ENCODE measurements around the gene ATF7IP2. TPM values are rescaled to one million over a fixed set of nuclear protein-coding genes. Genes with fewer than 3 reads are reported as not detected.
A peak's percentile ranks its signal among the peaks of the same experiment; 100 is the strongest.

Gene ATF7IP2
- total and polyA plus RNA-seq, 12 donors, result 19.4 to 62.6 (median 35.8) TPM

DNA sequence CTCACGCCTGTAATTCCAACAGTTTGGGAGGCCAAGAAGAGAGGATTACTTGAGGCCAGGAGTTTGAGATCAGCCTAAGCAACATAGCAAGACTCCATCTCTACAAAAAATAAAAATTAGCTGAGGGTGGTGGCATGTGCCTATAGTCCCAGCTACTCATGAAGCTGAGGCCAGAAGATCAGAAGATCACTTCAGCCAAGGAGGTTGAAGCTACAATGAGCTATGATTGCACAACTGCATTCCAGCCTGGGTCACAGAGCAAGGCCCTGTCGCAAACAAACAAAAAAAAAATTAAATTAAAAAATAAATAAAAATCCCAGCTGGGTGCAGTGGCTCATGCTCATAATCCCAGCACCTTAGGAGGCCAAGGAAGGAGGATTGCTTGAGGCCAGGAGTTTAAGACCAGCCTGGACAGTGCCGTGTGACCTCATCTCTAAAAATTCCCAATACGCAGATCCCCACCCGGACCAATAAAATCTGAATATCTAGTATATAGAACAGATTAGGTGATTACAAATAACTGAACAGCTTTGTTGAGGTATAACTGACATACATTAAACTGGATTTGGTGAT, 18.2 kb upstream of the ATF7IP2 start:
- Histone ChIP-seq H3K4me1 (no peaks in the 10 kb centered on the region), H3K9me3 (peaks cover 0 to 19% (median 0%) of the 10 kb centered on the region in 11 donors), H3K36me3 (no peaks in the 10 kb centered on the region), H3K4me3 (no peak overlapping the region), H3K27me3 (no peaks in the 10 kb centered on the region), H3K27ac (no peak overlapping the region)
- no peak for DNase-seq
- TF ChIP-seq, protein P1, sequence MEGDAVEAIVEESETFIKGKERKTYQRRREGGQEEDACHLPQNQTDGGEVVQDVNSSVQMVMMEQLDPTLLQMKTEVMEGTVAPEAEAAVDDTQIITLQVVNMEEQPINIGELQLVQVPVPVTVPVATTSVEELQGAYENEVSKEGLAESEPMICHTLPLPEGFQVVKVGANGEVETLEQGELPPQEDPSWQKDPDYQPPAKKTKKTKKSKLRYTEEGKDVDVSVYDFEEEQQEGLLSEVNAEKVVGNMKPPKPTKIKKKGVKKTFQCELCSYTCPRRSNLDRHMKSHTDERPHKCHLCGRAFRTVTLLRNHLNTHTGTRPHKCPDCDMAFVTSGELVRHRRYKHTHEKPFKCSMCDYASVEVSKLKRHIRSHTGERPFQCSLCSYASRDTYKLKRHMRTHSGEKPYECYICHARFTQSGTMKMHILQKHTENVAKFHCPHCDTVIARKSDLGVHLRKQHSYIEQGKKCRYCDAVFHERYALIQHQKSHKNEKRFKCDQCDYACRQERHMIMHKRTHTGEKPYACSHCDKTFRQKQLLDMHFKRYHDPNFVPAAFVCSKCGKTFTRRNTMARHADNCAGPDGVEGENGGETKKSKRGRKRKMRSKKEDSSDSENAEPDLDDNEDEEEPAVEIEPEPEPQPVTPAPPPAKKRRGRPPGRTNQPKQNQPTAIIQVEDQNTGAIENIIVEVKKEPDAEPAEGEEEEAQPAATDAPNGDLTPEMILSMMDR (IDR thresholded peaks at IDR 0.05), result no peak
- intact Hi-C loops (cut with DNase I), result no loop called here
- no peak for ATAC-seq
- WGBS, 2 donors, result 77 to 85% methylated on average over 5 of the region's 5 CpGs

DNA sequence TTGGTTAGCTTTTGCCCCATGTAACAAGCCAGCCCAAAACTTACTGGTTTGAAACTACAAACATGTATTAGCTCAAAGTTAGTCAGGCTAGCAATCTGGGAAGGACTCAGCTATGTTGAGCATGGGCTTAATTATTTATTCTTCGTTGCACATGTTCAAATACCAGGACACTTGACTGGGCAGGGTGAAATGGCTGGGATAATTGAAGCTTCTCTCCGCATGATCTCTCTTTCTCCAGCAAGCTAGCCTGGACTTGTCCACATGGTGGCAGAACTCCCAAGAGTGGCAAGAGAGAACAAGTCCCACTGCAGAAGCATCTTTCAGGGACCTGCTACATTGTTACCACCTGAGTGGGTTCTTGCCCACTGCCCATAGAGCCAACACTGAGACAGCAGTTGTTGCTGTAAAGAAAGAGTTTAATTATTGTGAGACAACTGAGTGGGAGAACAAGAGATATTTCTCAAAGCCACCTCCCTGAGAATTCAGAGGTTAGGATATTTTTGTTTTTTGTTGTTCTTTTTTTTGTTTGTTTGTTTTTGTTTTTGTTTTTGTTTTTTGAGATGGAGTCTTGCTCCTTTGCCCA, 16.8 kb upstream of the ATF7IP2 start:
- no peak for ATAC-seq
- Histone ChIP-seq H3K9me3 (peaks cover 0 to 29% (median 2%) of the 10 kb centered on the region in 11 donors), H3K4me3 (no peak overlapping the region), H3K27me3 (no peaks in the 10 kb centered on the region), H3K27ac (no peak overlapping the region), H3K36me3 (no peaks in the 10 kb centered on the region), H3K4me1 (no peaks in the 10 kb centered on the region)
- intact Hi-C loops (cut with DNase I), result no loop called here
- 72 to 80% methylated on average over 2 of the region's 2 CpGs for WGBS, 2 donors
- TF ChIP-seq, protein P1 (IDR thresholded peaks at IDR 0.05), result peak in 4 of 9 donors; percentile 7 to 27 (median 21)
- DNase-seq, result no peak

DNA sequence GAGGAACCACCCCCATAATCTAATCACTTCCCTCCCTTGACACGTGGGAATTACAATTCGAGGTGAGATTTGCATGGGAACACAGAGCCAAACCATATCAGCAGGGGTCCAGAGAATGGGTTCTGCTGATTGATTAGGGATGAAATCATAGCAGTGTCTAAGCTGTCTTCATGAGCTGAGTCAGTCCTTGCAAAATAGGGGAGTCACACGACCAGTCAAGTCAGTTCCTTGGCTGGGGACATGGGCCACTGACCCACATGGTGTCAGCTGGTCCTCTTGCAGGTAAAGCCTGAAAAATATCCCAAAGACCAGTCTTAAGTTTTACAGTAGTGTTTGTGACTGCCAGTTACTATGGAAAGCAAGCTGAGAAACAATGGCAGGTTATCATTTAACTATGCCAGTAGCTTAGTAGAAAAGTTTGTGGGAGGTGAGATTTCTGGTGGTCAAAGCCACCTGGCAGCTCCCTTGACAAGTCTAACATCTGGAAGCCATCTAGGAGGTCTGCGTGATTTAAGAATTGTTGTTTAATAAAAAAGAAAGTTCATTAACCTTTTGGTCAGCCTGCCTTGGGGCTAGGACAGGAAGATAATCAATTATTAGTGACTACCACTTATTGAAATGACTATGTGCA, 15.7 kb upstream of the ATF7IP2 start:
- WGBS, 2 donors, result 51% methylated on average over 4 of the region's 4 CpGs
- H3K4me1 ChIP-seq, result no peaks in the 10 kb centered on the region
- intact Hi-C loops (cut with DNase I), result no loop called here
- no peaks in the 10 kb centered on the region for H3K27me3 ChIP-seq
- H3K27ac ChIP-seq, result no peak overlapping the region
- H3K4me3 ChIP-seq, result no peak overlapping the region
- DNase-seq (no peak), ATAC-seq (no peak)
- peaks cover 0 to 30% (median 2%) of the 10 kb centered on the region in 11 donors for H3K9me3 ChIP-seq
- H3K36me3 ChIP-seq, result no peaks in the 10 kb centered on the region
- TF ChIP-seq, protein P1 (IDR thresholded peaks at IDR 0.05), result no peak

DNA sequence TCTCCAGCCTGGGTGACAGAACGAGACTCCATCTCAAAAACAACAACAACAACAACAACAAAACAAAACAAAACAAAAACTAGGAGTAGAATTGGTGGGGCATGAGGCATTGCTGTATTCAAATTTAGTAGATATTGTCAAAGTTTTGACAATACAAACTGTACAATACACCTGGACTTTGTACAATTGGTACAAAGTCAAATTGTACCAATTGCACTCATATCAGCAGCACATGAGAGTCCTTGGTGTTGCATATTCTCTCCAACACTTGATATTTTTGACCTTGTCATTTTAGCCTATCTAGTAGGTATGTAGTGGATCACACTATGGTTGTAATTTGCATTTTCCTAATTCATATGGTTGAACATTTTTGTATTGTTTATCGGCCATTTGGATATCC, 14.3 kb upstream of the ATF7IP2 start:
- intact Hi-C loops (cut with DNase I), result no loop called here

More for the DNA sequence above, 14.3 kb upstream of the ATF7IP2 start:
- ATAC-seq, result no peak
- Histone ChIP-seq H3K4me3 (no peak overlapping the region), H3K27ac (no peak overlapping the region), H3K9me3 (peaks cover 0 to 30% (median 2%) of the 10 kb centered on the region in 11 donors), H3K4me1 (no peaks in the 10 kb centered on the region), H3K27me3 (no peaks in the 10 kb centered on the region), H3K36me3 (no peaks in the 10 kb centered on the region)
- TF ChIP-seq, protein P1 (IDR thresholded peaks at IDR 0.05), result no peak
- 80 to 89% methylated on average over 2 of the region's 2 CpGs for WGBS, 2 donors
- DNase-seq, result no peak
